HG02798 (cell line): Measurements from ENCODE around the gene TRIM33.
"Not testable (repeated sequence)": the region's sequence is repeated elsewhere in the genome, so short reads cannot be mapped to it uniquely, and the experiment has no call there.

ENCODE experiments used
- ATAC-seq: cut with Tn5 transposase; IDR thresholded peaks from one replicate; pipeline ENCODE4 v1.9.1; 2021; ENCODE audit warnings: mild to moderate bottlenecking; ENCODE audit not compliant: unreplicated experiment, poor library complexity

Gene TRIM33

DNA sequence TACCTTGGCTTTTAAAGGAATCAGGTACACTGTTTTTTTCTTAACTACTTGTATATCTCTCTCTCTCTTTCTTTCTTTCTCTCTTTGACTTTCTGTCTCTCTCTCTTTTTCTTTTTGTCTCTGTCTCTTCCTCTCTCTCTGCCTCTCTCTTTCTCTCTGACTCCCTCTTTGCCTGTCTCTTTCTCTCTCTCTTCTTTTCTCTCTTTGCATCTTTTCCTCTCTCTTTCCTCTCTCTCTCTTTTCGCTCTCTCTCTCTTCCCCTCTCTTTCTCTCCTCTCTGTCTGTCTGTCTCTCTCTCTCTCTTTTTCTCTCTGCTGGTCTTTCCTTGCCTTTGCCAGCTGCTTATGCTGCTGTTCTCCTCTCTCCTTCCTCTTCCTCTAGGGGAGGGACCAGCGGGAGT, 143.2 kb downstream of the TRIM33 start:
- ATAC-seq: no peak

DNA sequence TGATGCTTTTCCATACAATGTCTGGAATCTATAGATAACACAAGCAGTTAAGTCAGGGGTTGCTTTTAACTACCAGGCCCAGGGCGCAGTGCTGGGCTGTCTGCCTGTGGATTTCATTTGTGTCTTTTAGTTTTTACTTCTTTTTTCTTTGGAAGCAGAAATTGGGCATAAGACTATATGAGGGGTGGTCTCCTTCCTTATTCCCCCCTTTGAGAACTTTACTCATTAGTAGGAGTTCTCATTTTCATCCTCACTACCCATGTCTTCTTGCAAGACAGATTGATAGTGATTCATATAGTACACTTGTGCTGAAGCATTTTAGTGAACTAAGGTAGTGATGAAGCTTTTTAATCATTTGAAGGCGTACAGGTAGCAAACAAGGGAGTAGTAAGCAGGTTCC, 147.8 kb downstream of the TRIM33 start:
- not testable (repeated sequence) for ATAC-seq

DNA sequence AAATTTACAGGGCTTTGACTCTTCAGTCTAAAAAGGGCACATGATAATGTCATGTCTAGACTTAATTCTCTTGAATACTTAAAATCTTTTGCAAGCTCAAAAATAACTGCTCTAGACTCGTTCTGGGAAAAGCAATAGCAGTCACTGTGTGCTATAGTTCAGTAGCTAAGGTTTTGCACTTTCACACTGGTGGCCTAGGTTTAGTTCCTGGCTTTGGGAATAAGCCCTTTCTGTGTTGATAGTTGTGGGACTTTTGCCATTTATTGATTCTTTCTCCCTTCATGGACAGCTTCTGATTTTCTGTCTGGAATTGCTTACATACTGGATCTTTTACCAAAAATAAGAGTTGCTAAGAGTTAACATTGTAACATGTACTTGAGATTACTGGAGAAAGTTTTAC, 151.2 kb downstream of the TRIM33 start:
- ATAC-seq: no peak

DNA sequence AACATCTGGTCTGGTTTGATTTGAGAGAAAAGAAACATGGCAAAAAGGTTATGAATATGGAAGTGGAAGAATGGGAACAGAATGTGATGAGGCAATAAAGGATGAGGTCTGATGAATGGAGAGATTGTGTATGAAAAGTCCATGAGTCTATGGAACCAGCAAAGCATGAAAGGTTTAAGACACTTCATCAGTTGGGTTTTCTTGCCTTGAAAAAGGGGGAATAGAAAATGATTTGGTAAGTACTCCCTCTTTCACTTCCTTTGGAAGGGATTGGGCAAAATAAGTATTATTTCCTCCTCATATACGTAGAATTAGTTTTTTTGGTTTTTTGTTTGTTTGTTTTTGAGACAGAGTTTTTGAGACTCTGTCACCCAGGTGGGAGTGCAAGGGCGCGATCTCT, 155.8 kb downstream of the TRIM33 start:
- no peak for ATAC-seq

DNA sequence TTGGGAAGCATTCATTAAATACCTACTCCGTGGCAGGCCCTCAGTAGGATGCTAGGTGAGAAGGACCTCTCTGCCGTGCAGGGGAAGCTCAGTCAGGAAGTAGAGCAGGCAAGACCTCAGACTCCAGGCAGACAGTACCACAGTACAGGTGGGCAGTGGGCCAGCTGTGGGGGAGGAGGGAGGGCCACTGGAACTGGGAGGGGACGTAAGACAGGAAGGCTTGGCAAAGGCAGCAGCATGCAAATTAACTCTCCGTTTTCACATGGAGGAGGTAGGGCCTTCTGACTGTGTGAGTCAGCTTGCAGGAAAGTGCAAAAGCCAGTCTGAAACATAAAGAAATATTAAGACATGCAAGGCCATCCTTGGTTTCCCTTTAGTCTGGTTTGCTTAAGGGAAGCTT, 157.7 kb downstream of the TRIM33 start:
- ATAC-seq: peak; percentile 37

DNA sequence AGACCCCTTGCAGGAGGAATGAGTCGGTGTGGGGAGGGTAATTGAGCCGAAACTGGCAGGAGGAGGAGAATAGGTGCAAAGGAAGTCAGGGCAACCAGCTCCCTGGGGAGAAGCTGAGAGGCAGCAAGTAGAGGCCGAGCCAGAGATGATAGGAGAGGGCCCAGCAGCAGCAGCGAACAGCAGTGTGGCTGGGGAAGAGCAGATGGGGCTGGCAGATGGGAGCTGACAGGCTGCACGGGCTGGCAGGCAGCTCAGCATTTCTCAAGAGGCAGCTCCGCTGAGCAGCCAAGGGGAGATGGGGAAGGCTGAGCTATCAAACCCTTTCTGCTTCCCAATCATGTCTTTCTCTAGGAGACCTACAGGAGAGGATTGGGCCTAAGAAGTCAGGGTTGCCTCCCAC, 158.2 kb downstream of the TRIM33 start:
- ATAC-seq: no peak

DNA sequence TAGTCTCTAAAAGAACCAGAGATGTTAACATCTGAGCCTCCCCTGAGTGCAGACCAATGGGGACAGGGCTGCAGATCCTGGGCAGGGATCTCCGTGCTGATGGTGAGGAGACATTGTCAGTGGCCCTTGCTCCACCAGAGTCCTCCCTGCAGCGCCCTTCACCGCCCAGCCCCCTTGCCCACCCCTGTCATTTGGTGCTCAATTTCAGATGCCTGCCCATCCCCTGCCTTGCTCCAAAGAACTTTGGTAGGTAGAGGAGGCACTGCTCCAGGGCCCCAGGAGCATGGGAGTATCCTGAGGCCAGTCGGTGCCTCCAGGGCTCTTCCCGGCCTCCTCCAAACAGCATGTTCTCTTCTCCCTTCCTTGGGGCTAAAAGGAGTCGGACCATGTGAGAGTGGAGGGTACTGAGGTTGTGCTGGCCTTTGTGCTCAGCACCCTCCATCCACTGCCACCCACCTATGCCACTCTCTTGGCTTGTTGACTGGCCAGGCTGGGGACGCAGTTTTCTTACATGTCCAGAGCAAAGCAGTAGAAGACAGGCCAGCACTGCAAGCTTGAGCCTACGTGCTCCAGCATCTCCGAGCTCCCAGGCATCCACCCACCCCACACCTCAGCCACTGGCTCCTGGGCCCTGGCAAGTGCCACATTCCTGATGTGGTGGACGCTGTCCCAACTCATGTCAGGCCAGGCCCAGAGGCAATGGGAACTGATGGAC, 160.1 kb downstream of the TRIM33 start:
- no peak for ATAC-seq

DNA sequence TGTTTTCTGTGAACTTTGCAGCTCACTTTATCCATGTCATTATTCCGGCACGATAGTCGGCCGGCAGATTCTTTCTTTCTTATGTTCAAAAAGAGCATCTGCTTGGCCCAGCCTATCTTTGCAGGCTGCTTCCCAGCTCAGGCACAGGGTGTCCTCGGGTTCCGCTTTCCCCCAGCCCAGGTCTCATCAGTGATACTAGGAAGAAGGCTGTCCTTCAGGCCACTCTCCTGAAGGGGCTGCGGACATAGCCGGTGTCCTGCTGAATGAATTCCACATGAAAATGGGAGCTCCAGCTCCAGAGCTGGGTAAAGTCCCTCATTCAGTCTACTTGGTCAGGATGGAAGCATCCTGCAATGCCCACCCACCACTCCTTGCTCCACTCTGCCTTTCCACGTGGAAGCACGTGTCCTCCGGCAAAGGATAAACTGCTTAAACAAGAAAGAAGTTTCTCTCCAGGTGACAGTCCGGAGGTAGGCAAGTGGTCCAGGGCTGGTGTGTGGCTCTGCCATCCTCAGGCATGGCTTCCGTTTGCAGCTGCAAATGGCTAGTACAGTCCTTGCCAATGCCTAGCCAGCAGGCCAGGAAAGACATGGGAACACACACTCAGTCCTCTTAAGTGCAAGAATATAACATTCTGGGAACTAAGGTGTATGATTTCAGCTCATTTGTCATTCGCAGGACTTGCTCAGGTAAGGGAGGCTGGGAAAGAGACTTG, 161.0 kb downstream of the TRIM33 start:
- ATAC-seq: no peak

DNA sequence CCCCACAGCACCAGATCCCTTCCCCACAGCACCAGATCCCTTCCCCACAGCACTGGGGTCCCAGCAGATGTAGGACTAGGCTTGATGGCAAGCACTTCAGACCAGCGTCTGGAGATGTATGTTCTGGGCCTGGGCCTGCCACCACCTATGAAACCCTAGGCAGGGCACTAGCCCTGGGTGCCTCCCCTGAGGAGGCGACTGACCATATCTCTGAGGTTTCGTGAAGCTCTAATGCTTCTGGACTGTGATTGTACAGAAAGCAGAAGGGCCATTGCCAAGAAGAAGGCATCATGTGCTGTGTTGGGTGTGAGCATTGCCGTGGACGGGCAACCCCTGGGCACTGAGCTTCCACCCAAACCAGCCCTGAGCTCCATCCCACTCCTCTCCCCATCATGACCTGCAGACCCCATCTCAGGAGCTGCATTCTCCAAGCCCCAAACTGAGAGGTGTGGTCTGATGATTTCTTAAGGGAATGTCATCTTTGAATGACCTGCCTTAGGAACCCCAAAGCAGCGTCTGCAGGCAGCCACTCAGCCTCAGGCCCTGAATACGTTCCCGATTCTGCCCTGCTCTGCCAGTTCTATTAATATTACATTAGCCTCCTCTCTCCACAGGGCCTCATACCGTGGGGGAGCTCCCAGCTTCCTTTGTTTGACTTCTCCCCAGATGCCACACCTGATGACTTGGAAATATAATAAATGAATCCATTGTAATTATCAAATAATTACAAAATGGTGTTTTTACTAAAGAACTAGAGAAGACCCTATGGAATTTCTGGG, 163.4 kb downstream of the TRIM33 start:
- no peak for ATAC-seq

DNA sequence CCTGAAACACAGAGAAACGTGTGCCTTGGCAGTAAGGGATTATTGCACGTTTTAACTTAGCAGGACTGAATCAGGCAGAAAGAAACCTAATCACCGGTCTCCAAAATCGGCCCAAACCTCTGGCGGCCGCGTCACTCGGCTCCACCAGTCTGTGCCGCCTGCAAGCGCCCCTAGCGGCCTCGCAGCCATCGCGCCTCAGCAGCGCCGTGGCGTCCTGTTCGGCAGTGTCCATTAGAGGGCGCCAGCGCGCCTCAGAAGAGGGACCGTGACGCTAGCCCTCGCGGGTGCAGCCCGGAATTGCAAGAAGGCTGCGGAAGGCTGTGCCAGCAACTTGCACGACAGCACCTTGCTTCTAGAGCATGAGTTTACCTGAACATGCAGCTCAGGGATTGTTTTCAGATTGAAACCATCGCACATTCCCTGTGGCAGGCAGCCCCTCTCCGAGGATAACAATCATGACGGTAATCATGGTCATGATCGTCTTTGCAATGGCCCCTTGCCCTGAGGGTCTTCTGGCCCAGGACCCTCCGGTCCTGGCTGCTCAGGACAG, 164.4 kb downstream of the TRIM33 start:
- ATAC-seq: peak; percentile 99

DNA sequence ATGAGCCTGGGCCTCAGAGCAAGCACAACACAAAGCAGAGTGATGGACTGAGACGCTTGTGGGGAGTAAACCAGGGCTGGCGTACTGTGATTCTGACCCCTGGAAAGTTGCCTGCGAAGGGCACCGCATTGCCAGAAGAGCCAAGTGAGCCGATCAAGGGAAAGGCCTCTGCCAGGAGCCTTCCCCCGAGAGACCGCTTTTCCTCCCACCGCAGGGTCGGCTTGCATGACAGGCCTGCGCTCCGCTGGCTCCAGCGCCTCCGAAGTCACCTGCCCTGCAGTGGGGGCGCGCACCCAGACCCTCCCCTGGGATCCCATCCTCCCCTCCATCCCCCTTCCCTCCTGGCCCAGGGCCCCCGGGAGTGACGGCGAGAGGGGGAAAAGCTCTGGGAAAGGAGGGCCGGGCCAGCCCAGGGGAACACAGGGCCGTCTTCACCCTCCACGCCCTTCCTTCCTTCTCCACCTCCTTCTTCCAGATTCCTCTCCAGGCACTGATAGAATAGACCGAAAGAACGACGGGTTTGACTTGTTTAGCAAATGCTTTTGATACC, 165.0 kb downstream of the TRIM33 start:
- peak; percentile 34 for ATAC-seq

DNA sequence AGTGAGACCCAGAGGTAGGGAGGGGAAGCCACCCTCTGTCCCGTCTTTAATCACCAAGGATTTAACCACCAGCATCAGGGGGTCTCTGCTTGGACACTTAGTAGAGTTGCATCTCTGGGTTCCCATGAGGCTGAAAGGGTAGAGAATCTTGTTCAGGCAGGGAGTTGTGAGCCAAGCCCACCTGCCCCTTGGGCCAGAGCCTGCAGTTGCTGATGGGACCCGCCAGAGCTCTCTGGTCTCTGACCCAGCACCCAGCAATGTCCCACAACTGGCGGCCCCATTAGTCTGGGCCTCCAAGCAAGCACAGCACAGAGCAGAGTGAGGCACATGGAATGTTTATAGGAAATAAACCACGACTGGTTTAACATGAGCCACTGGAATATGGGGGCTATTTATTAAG, 166.3 kb downstream of the TRIM33 start:
- ATAC-seq: no peak
